Transverse colon (tissue), 3 donors: ENCODE results near the gene MTCH1.

Experiments used
- POLR2A ChIP-seq: fragments of 450-650 bp; IDR thresholded peaks from one replicate; pipeline ENCODE4 v1.6.1; 2016; ENCODE audit warnings: antibody characterized with exemption, mild to moderate bottlenecking, moderate library complexity
- TF ChIP-seq, protein P1 (sequence below), 5 experiments: fragments of 200-600 bp in 3 of 5; fragments of 450-650 bp in 2 of 5; sonication (generic) in 3 of 5; IDR thresholded peaks; 1 replicate in 2 of 5; 2 replicates in 3 of 5; pipeline ENCODE4 v1.5.1; 2016 to 2017; ENCODE audit warnings: antibody characterized with exemption in 5 of 5, inconsistent platforms in 3 of 5, mild to moderate bottlenecking in 2 of 5, moderate library complexity in 1 of 5

DNA sequence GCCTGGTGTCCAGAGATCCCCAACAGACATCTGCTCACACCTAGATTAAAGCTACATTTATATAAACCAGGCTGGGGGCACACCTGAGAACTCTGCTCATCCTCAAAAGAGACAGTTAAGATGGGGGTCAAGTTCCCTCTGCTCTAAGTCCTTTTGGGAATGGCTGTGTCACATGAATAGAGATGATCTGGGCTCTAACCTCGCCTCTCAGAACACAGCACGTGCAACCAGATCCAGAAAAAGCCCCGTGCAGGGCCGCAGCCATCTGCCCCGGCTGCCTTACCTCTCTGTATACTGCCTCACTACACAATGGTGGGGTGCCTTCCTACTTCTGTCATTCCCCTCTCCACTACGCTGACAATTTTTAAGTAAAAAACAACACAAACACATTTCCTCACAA is 5.9 kb downstream of the MTCH1 start:
- TF ChIP-seq, protein P1, sequence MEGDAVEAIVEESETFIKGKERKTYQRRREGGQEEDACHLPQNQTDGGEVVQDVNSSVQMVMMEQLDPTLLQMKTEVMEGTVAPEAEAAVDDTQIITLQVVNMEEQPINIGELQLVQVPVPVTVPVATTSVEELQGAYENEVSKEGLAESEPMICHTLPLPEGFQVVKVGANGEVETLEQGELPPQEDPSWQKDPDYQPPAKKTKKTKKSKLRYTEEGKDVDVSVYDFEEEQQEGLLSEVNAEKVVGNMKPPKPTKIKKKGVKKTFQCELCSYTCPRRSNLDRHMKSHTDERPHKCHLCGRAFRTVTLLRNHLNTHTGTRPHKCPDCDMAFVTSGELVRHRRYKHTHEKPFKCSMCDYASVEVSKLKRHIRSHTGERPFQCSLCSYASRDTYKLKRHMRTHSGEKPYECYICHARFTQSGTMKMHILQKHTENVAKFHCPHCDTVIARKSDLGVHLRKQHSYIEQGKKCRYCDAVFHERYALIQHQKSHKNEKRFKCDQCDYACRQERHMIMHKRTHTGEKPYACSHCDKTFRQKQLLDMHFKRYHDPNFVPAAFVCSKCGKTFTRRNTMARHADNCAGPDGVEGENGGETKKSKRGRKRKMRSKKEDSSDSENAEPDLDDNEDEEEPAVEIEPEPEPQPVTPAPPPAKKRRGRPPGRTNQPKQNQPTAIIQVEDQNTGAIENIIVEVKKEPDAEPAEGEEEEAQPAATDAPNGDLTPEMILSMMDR (IDR thresholded peaks at IDR 0.05) = no peak
- no peak for TF ChIP-seq POLR2A
